Spleen (tissue), 11 donors: ENCODE measurements around the gene DAB2IP. TPM values are rescaled to one million over a fixed set of nuclear protein-coding genes. Genes with fewer than 3 reads are reported as not detected.
A peak's percentile ranks its signal among the peaks of the same experiment; 100 is the strongest.

Source experiments
- DNase-seq: peaks from one replicate; pipeline ENCODE4 v3.0.0-alpha.2; 2020
- H3K27ac ChIP-seq, 8 donors: fragments of 200-600 bp; sonication (generic) in 7 of 8; 1 replicate in 4 of 8; 2 replicates in 4 of 8; pipeline versions ENCODE4 v1.5.0 to v1.8.0; 2016 to 2021; ENCODE audit warnings: inconsistent platforms in 4 of 8, mild to moderate bottlenecking in 4 of 8, moderate library complexity in 1 of 8
- H3K27me3 ChIP-seq, 7 donors: fragments of 200-600 bp; sonication (generic) in 6 of 7; replicated peaks in 1 of 7; 1 replicate in 4 of 7; 2 replicates in 3 of 7; pipeline versions ENCODE4 v1.5.0 to v1.8.0; 2016 to 2021; ENCODE audit warnings: inconsistent platforms in 3 of 7, mild to moderate bottlenecking in 1 of 7
- H3K36me3 ChIP-seq, 6 donors: fragments of 200-600 bp; sonication (generic) in 5 of 6; 1 replicate in 4 of 6; 2 replicates in 2 of 6; pipeline versions ENCODE4 v1.5.0 to v1.8.0; 2016 to 2021; ENCODE audit warnings: inconsistent platforms in 2 of 6
- H3K4me1 ChIP-seq, 6 donors: fragments of 200-600 bp; sonication (generic) in 5 of 6; 1 replicate in 3 of 6; 2 replicates in 3 of 6; pipeline versions ENCODE4 v1.5.0 to v1.8.0; 2016 to 2021; ENCODE audit warnings: inconsistent platforms in 3 of 6
- H3K4me3 ChIP-seq, 8 donors: fragments of 200-600 bp; sonication (generic) in 7 of 8; 1 replicate in 4 of 8; 2 replicates in 4 of 8; pipeline versions ENCODE4 v1.5.0 to v1.8.0; 2016 to 2021; ENCODE audit warnings: inconsistent platforms in 4 of 8, mild to moderate bottlenecking in 4 of 8, moderate library complexity in 2 of 8
- H3K9me3 ChIP-seq, 8 donors: fragments of 200-600 bp; sonication (generic) in 7 of 8; 1 replicate in 4 of 8; 2 replicates in 4 of 8; pipeline versions ENCODE4 v1.5.0 to v1.8.0; 2016 to 2021; ENCODE audit warnings: inconsistent platforms in 4 of 8
- CTCF ChIP-seq, 11 experiments: fragments of 200-600 bp in 7 of 11; fragments of 450-650 bp in 4 of 11; sonication (generic) in 4 of 11; IDR thresholded peaks in 8 of 11; conservative IDR thresholded peaks in 3 of 11; 1 replicate in 7 of 11; 2 replicates in 4 of 11; pipeline versions ENCODE4 v1.4.0 to v1.8.0; 2016 to 2021; ENCODE audit warnings: antibody characterized with exemption in 11 of 11, inconsistent platforms in 4 of 11, mild to moderate bottlenecking in 1 of 11
- POLR2A ChIP-seq, 3 donors: fragments of 450-650 bp; IDR thresholded peaks; one replicate each; pipeline ENCODE4 v1.5.1; 2017; ENCODE audit warnings: antibody characterized with exemption in 3 of 3, mild to moderate bottlenecking in 1 of 3
- POLR2AphosphoS5 ChIP-seq, 3 donors: sonication (generic); formaldehyde crosslinking; IDR thresholded peaks; one replicate each; pipeline ENCODE4 v1.5.1; 2017; ENCODE audit warnings: antibody characterized with exemption in 3 of 3
- WGBS, 5 donors: extraction: QIAGEN DNeasy Blood & Tissue Kit in 3 of 5; methylation state at CpG; one replicate each; pipeline versions ENCODE4 v1.1.5 to v1.1.7; 2013 to 2018; 5-methylcytosine and 5-hydroxymethylcytosine counted together
- intact Hi-C: fragments of 100-400 bp; cut with DNase I; formaldehyde crosslinking; loops from one replicate; pipeline ENCODE4 v1.15.0; 2023; ENCODE audit warnings: low total_unique reads
- polyA plus RNA-seq, 3 donors: library from polyadenylated mRNA; stranded (reverse); fragments of 200-250 nt; gene quantifications; one replicate each; pipeline ENCODE4 v1.2.1, GENCODE V29; 2013
- total RNA-seq, 7 donors: library from RNA; depleted of rRNA in 3 of 7; stranded (reverse); fragments of >200 nt in 3 of 7; fragmentation: NEBNext Ultra II Directional in 4 of 7; extraction: Animal tissue kit (Norgen Biotek cat#: 25700) in 4 of 7; gene quantifications; one replicate each; pipeline versions ENCODE4 v1.1.0 to v1.2.1, GENCODE V29; 2016 to 2021
- donor health status: healthy with polysubstance abuse.
- donor health status: DM: no; HTN: no; CAD: no; lungs with moderate emphysema.
- donor health status: DM: no; HTN: no; CAD: no.
- donor health status: Bipolar disorder and iron deficiency.
- donor health status: healthy.
- donor health status: DM: no; HTN: no; CAD: no.
- donor health status: DM: yes; HTN: yes; CAD: no.

DAB2IP gene
- total and polyA plus RNA-seq, 10 donors: 5.0 to 83.0 (median 38.1) TPM

GRCh38 chr9:121721058-121721350, 69.6 kb downstream of the DAB2IP start:
- no peaks in the 10 kb centered on the region for H3K9me3 ChIP-seq

GRCh38 chr9:121721770-121722169, 70.3 kb downstream of the DAB2IP start:
- H3K36me3 ChIP-seq: no peaks in the 10 kb centered on the region
- intact Hi-C loops: no loop called here
- no peak overlapping the region for H3K4me3 ChIP-seq
- DNase-seq: no peak
- no peaks in the 10 kb centered on the region for H3K9me3 ChIP-seq
- TF ChIP-seq POLR2A (IDR thresholded peaks at IDR 0.05) (no peak), POLR2AphosphoS5 (IDR thresholded peaks at IDR 0.05) (no peak), CTCF (IDR thresholded peaks at IDR 0.05 in 8 of 11, conservative IDR thresholded peaks at IDR 0.05 in 3 of 11) (no peak)
- H3K27me3 ChIP-seq: no peaks in the 10 kb centered on the region
- no peak overlapping the region for H3K27ac ChIP-seq
- H3K4me1 ChIP-seq: peaks cover 5 to 41% (median 22%) of the 10 kb centered on the region in 6 donors
- WGBS, 5 donors: 77 to 88% (median 85%) methylated on average over 7 of the region's 7 CpGs

More at GRCh38 chr9:121721058-121721350, 69.6 kb downstream of the DAB2IP start:
- intact Hi-C loops: no loop called here
- no peaks in the 10 kb centered on the region for H3K27me3 ChIP-seq
- no peak for TF ChIP-seq POLR2AphosphoS5 (IDR thresholded peaks at IDR 0.05)
- no peak for TF ChIP-seq CTCF (IDR thresholded peaks at IDR 0.05 in 8 of 11, conservative IDR thresholded peaks at IDR 0.05 in 3 of 11)
- no peak for TF ChIP-seq POLR2A (IDR thresholded peaks at IDR 0.05)
- H3K27ac ChIP-seq: peak overlapping the region in 1 of 8 donors; percentile 12
- WGBS, 5 donors: 32 to 67% (median 55%) methylated on average over 1 of the region's 1 CpG
- DNase-seq: no peak
- no peaks in the 10 kb centered on the region for H3K36me3 ChIP-seq
- no peak overlapping the region for H3K4me3 ChIP-seq
- peaks cover 5 to 41% (median 22%) of the 10 kb centered on the region in 6 donors for H3K4me1 ChIP-seq

GRCh38 chr9:121725008-121725775, 73.8 kb downstream of the DAB2IP start:
- Histone ChIP-seq H3K9me3 (no peaks in the 10 kb centered on the region), H3K4me1 (peaks cover 5 to 50% (median 20%) of the 10 kb centered on the region in 6 donors), H3K4me3 (no peak overlapping the region), H3K36me3 (no peaks in the 10 kb centered on the region), H3K27ac (peak overlapping the region in 7 of 8 donors; percentile 25 to 69 (median 61)), H3K27me3 (no peaks in the 10 kb centered on the region)
- DNase-seq: no peak
- 69 to 81% (median 72%) methylated on average over 20 to 21 of the region's 21 CpGs for WGBS, 5 donors
- no peak for TF ChIP-seq CTCF (IDR thresholded peaks at IDR 0.05 in 8 of 11, conservative IDR thresholded peaks at IDR 0.05 in 3 of 11)
- no peak for TF ChIP-seq POLR2A (IDR thresholded peaks at IDR 0.05)
- TF ChIP-seq POLR2AphosphoS5 (IDR thresholded peaks at IDR 0.05): peak; percentile 32 to 69 (median 67)
- intact Hi-C loops: no loop called here

- no peak overlapping the region for H3K4me3 ChIP-seq
- no peaks in the 10 kb centered on the region for H3K27me3 ChIP-seq
- no peak overlapping the region for H3K27ac ChIP-seq
- no peaks in the 10 kb centered on the region for H3K36me3 ChIP-seq
- 79 to 92% (median 84%) methylated on average over 4 of the region's 4 CpGs for whole genome bisulfite sequencing, 5 donors
- no peaks in the 10 kb centered on the region for H3K9me3 ChIP-seq
- intact Hi-C loops: no loop called here
- no peak for DNase-seq
- TF ChIP-seq CTCF (IDR thresholded peaks at IDR 0.05 in 8 of 11, conservative IDR thresholded peaks at IDR 0.05 in 3 of 11) (no peak), POLR2A (IDR thresholded peaks at IDR 0.05) (no peak), POLR2AphosphoS5 (IDR thresholded peaks at IDR 0.05) (no peak)
- H3K4me1 ChIP-seq: peaks cover 0 to 53% (median 24%) of the 10 kb centered on the region in 6 donors
Measured at GRCh38 chr9:121727295-121728020, 76.0 kb downstream of the DAB2IP start.
